Upper lobe of left lung (tissue), 4 donors: ENCODE results near the gene KLC1.

Experiments used
- POLR2A ChIP-seq, 4 donors: fragments of 450-650 bp; IDR thresholded peaks; one replicate each; pipeline ENCODE4 v1.5.1; 2016 to 2017; ENCODE audit warnings: antibody characterized with exemption in 4 of 4, mild to moderate bottlenecking in 2 of 4
- POLR2AphosphoS5 ChIP-seq, 2 donors: sonication (generic); formaldehyde crosslinking; IDR thresholded peaks; one replicate each; pipeline ENCODE4 v1.5.1; 2017; ENCODE audit warnings: antibody characterized with exemption in 2 of 2
- TF ChIP-seq, protein P1 (sequence below), 6 experiments: fragments of 450-650 bp in 4 of 6; fragments of 200-600 bp in 2 of 6; sonication (generic) in 2 of 6; IDR thresholded peaks; one replicate each; pipeline ENCODE4 v1.5.1; 2016 to 2019; ENCODE audit warnings: antibody characterized with exemption in 6 of 6

GRCh38 chr14:103746701-103747100 lies 117.7 kb downstream of the KLC1 start:
- TF ChIP-seq, protein P1, sequence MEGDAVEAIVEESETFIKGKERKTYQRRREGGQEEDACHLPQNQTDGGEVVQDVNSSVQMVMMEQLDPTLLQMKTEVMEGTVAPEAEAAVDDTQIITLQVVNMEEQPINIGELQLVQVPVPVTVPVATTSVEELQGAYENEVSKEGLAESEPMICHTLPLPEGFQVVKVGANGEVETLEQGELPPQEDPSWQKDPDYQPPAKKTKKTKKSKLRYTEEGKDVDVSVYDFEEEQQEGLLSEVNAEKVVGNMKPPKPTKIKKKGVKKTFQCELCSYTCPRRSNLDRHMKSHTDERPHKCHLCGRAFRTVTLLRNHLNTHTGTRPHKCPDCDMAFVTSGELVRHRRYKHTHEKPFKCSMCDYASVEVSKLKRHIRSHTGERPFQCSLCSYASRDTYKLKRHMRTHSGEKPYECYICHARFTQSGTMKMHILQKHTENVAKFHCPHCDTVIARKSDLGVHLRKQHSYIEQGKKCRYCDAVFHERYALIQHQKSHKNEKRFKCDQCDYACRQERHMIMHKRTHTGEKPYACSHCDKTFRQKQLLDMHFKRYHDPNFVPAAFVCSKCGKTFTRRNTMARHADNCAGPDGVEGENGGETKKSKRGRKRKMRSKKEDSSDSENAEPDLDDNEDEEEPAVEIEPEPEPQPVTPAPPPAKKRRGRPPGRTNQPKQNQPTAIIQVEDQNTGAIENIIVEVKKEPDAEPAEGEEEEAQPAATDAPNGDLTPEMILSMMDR (IDR thresholded peaks at IDR 0.05) = no peak
- TF ChIP-seq POLR2AphosphoS5 (IDR thresholded peaks at IDR 0.05) (no peak), POLR2A (IDR thresholded peaks at IDR 0.05) (no peak)
